Left lung (tissue), 10 donors: ENCODE results near the gene CD300LF. TPM values are rescaled to one million over a fixed set of nuclear protein-coding genes. Genes with fewer than 3 reads are reported as not detected.
A peak's percentile ranks its signal among the peaks of the same experiment; 100 is the strongest.

Experiments used
- ATAC-seq: fragments of 200-7000 bp; cut with Tn5 transposase; one replicate; pipeline ENCODE4 v1.9.1; 2020; ENCODE audit warnings: moderate library complexity
- DNase-seq, 4 donors: peaks; one replicate each; pipeline ENCODE4 v3.0.0-alpha.2; 2013 to 2020
- H3K27ac ChIP-seq, 2 donors: fragments of 200-600 bp; sonication (generic) in 1 of 2; one replicate each; pipeline versions ENCODE4 v1.5.0 to v1.8.0; 2020 to 2021
- H3K27me3 ChIP-seq, 2 donors: fragments of 200-600 bp; sonication (generic) in 1 of 2; one replicate each; pipeline versions ENCODE4 v1.5.0 to v1.8.0; 2020 to 2021
- H3K36me3 ChIP-seq, 2 donors: fragments of 200-600 bp; sonication (generic) in 1 of 2; one replicate each; pipeline versions ENCODE4 v1.5.0 to v1.8.0; 2020 to 2021
- H3K4me1 ChIP-seq, 2 donors: fragments of 200-600 bp; one replicate each; pipeline ENCODE4 v1.8.0; 2021
- H3K4me3 ChIP-seq, 2 donors: fragments of 200-600 bp; sonication (generic) in 1 of 2; one replicate each; pipeline versions ENCODE4 v1.5.0 to v1.8.0; 2020 to 2021; ENCODE audit warnings: mild to moderate bottlenecking in 1 of 2
- H3K9me3 ChIP-seq, 2 donors: fragments of 200-600 bp; sonication (generic) in 1 of 2; one replicate each; pipeline versions ENCODE4 v1.5.0 to v1.8.0; 2020 to 2021
- CTCF ChIP-seq, 2 donors: fragments of 200-600 bp; sonication (generic) in 1 of 2; IDR thresholded peaks; one replicate each; pipeline versions ENCODE4 v1.5.0 to v1.8.0; 2021; ENCODE audit warnings: antibody characterized with exemption in 2 of 2
- intact Hi-C, 2 donors: fragments of 100-400 bp; cut with DNase I; formaldehyde crosslinking; loops; one replicate each; pipeline versions ENCODE4 v1.11.2 to v1.14.2; 2022
- polyA plus RNA-seq, 6 donors: library from polyadenylated mRNA; unstranded; fragments of 120-200 nt; gene quantifications; one replicate each; pipeline ENCODE4 v1.2.1, GENCODE V29; 2013; ENCODE audit not compliant: insufficient read length in 6 of 6
- total RNA-seq, 2 donors: library from RNA; stranded (reverse); fragmentation: NEBNext Ultra II Directional; extraction: Animal tissue kit (Norgen Biotek cat#: 25700); gene quantifications; one replicate each; pipeline ENCODE4 v1.2.1, GENCODE V29; 2021
- donor health status: DM: no; HTN: yes; CAD: no.
- donor health status: DM: no; HTN: no; CAD: no.

CD300LF gene
- total and polyA plus RNA-seq, 8 donors, result 0.33 to 26.7 (median 0.76) TPM

GRCh38 chr17:74712301-74712700 lies 422 bp downstream of the CD300LF start:
- intact Hi-C loops, result no loop called here
- Histone ChIP-seq H3K4me3 (peak overlapping the region; percentile 7 to 51), H3K27ac (peak overlapping the region; percentile 42 to 86), H3K27me3 (peaks cover 0 to 20% of the 10 kb centered on the region in 2 donors), H3K4me1 (peaks cover 0 to 50% of the 10 kb centered on the region in 2 donors), H3K36me3 (no peaks in the 10 kb centered on the region), H3K9me3 (no peaks in the 10 kb centered on the region)
- TF ChIP-seq CTCF (IDR thresholded peaks at IDR 0.05), result no peak
- DNase-seq (no peak), ATAC-seq (no peak)

- Histone ChIP-seq H3K27me3 (peaks cover 0 to 20% of the 10 kb centered on the region in 2 donors), H3K4me3 (peak overlapping the region in 1 of 2 donors; percentile 51), H3K4me1 (peaks cover 0 to 50% of the 10 kb centered on the region in 2 donors), H3K27ac (no peak overlapping the region), H3K9me3 (no peaks in the 10 kb centered on the region), H3K36me3 (no peaks in the 10 kb centered on the region)
- no peak for ATAC-seq
- TF ChIP-seq CTCF (IDR thresholded peaks at IDR 0.05), result no peak
- intact Hi-C loops, result no loop called here
- no peak for DNase-seq
Measured at GRCh38 chr17:74711058-74711824, 1.5 kb downstream of the CD300LF start.

- H3K27me3 ChIP-seq, result no peaks in the 10 kb centered on the region
- no peak overlapping the region for H3K4me3 ChIP-seq
- DNase-seq (peak in 1 of 4 donors; percentile 78), ATAC-seq (peak; percentile 93)
- H3K4me1 ChIP-seq, result peaks cover 6 to 24% of the 10 kb centered on the region in 2 donors
- H3K27ac ChIP-seq, result no peak overlapping the region
- H3K36me3 ChIP-seq, result peaks cover 0 to 33% of the 10 kb centered on the region in 2 donors
- H3K9me3 ChIP-seq, result no peaks in the 10 kb centered on the region
- intact Hi-C loops, result no loop called here
- no peak for TF ChIP-seq CTCF (IDR thresholded peaks at IDR 0.05)
Measured at GRCh38 chr17:74704544-74704943, 8.2 kb downstream of the CD300LF start.

- TF ChIP-seq CTCF (IDR thresholded peaks at IDR 0.05), result no peak
- ATAC-seq (no peak), DNase-seq (no peak)
- no peak overlapping the region for H3K4me3 ChIP-seq
- no peak overlapping the region for H3K27ac ChIP-seq
- peaks cover 6 to 24% of the 10 kb centered on the region in 2 donors for H3K4me1 ChIP-seq
- intact Hi-C loops, result no loop called here
- H3K27me3 ChIP-seq, result no peaks in the 10 kb centered on the region
- no peaks in the 10 kb centered on the region for H3K9me3 ChIP-seq
- H3K36me3 ChIP-seq, result peaks cover 0 to 37% of the 10 kb centered on the region in 2 donors
Measured at GRCh38 chr17:74703311-74703710, 9.4 kb downstream of the CD300LF start.

GRCh38 chr17:74702116-74702871 lies 10.4 kb downstream of the CD300LF start:
- Histone ChIP-seq H3K27me3 (no peaks in the 10 kb centered on the region), H3K4me3 (no peak overlapping the region), H3K36me3 (peaks cover 0 to 46% of the 10 kb centered on the region in 2 donors), H3K9me3 (no peaks in the 10 kb centered on the region), H3K4me1 (peaks cover 6 to 24% of the 10 kb centered on the region in 2 donors), H3K27ac (no peak overlapping the region)
- ATAC-seq, result peak; percentile 36
- DNase-seq, result peak in 1 of 4 donors; percentile 54
- no peak for TF ChIP-seq CTCF (IDR thresholded peaks at IDR 0.05)
- intact Hi-C loops, result no loop called here
